BLaER1 treated with 17β-estradiol and CSF1 and Interleukin-3, amounts not matched to agents 10 nM and 100 nM (cell line): Measurements from ENCODE around the gene TXN.

Source experiments
- H3K27ac ChIP-seq, 11 experiments: shearing (Covaris generic); formaldehyde crosslinking; 2 replicates each; pipeline ENCODE4 v1.8.1; 2022
- H3K27me3 ChIP-seq, 11 experiments: shearing (Covaris generic); formaldehyde crosslinking; 2 replicates each; pipeline ENCODE4 v1.8.1; 2022
- H3K36me3 ChIP-seq, 11 experiments: shearing (Covaris generic); formaldehyde crosslinking; 2 replicates each; pipeline ENCODE4 v1.8.1; 2022
- H3K4me1 ChIP-seq, 10 experiments: shearing (Covaris generic); formaldehyde crosslinking; 2 replicates each; pipeline ENCODE4 v1.8.1; 2022
- H3K4me2 ChIP-seq, 11 experiments: shearing (Covaris generic); formaldehyde crosslinking; 2 replicates each; pipeline ENCODE4 v1.8.1; 2022
- H3K4me3 ChIP-seq, 10 experiments: shearing (Covaris generic); formaldehyde crosslinking; 2 replicates each; pipeline ENCODE4 v1.8.1; 2022
- H3K9ac ChIP-seq, 11 experiments: shearing (Covaris generic); formaldehyde crosslinking; 2 replicates each; pipeline ENCODE4 v1.8.1; 2022
- H3K9me3 ChIP-seq, 11 experiments: shearing (Covaris generic); formaldehyde crosslinking; replicated peaks in 1 of 11; 2 replicates each; pipeline ENCODE4 v1.8.1; 2022
- H4K20me1 ChIP-seq, 11 experiments: shearing (Covaris generic); formaldehyde crosslinking; 2 replicates each; pipeline ENCODE4 v1.8.1; 2022
- Cebpa-rat ChIP-seq, 11 experiments: shearing (Covaris generic); IDR thresholded peaks; 2 replicates each; pipeline ENCODE4 v1.8.1; 2022

TXN gene

DNA sequence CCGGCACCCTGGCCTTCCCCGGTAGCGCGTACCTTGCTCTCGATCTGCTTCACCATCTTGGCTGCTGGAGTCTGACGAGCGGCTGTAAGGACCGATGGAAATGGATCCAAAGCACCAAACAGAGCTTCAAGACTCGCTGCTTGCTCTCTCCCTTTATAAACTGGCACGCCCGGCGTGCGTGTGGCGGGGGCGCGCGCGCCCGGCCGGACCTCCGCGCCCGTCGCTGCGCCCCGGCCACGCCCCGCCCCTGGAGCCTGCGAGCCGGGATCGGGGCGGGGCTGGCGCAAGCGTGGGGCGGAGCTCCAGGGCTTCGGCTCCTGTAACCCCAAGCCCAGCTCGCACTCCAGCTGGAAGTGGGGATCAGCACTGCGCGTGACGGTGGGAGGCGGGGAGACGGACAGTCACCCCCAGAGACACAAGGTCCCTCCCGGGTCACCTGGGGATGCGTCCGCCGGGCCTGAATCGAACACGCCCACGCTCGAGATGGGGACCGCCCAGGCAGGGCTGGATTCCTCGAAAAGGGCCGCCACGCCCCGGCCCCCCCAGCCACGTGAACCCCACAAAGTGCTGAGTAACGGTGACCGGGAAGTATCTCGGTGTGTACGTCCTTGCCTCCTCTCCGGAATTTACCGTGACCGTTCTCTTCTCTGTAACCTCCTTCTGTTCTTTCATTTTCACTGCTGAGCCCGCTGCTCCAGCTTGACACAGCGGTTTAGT is at the start of gene TXN:
TSS of gene TXN (minus strand) at position 128 of the 717 bp plus-strand sequence. CDS start at position 56, 72 bp downstream.
- H3K4me2 ChIP-seq = peak within 1 kb of the TSS; percentile 74 to 98 (median 90)
- H3K36me3 ChIP-seq = peaks cover 0 to 19% (median 5%) of the 10 kb centered on the region in 11 experiments; a peak in 10 of 22 replicates
- H3K9me3 ChIP-seq = no peaks in the 10 kb centered on the region
- no peak for TF ChIP-seq Cebpa-rat (IDR thresholded peaks at IDR 0.05)
- H3K27ac ChIP-seq = peak within 1 kb of the TSS; percentile 69 to 96 (median 91)
- peaks cover 36 to 46% (median 43%) of the 10 kb centered on the region in 11 experiments for H4K20me1 ChIP-seq
- peak within 1 kb of the TSS; percentile 79 to 96 (median 93) for H3K4me3 ChIP-seq
- H3K27me3 ChIP-seq = no peaks in the 10 kb centered on the region
- peaks cover 27 to 53% (median 30%) of the 10 kb centered on the region in 10 experiments for H3K4me1 ChIP-seq
- peak within 1 kb of the TSS; percentile 85 to 97 (median 93) for H3K9ac ChIP-seq

DNA sequence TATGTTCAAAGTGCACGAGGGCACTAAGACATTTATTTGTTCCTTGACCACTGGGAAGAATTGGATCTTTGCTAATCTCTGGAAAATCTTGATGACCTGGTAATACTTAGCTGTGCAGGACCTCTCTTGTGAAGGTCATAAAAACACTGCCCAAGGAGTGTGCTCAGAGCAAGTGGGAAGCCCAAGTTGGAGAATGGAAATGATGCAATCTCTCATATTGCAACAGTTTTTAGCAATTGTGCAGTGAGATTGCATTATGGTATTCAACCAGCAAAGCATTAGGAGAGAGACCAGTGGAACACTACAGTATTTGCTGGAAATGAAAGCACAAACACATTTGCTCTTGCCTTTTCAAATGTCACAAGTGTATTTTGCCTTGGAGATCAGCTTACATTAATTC is 46.8 kb upstream of the TXN start:
- Histone ChIP-seq H3K9ac (no peak overlapping the region), H3K36me3 (no peaks in the 10 kb centered on the region), H3K4me1 (peaks cover 0 to 2% (median 0%) of the 10 kb centered on the region in 10 experiments; a peak in 4 of 20 replicates), H3K27ac (no peak overlapping the region), H4K20me1 (no peaks in the 10 kb centered on the region), H3K4me3 (no peak overlapping the region), H3K4me2 (no peak overlapping the region), H3K27me3 (no peaks in the 10 kb centered on the region), H3K9me3 (0 out of 22 replicates have a peak, but pooled peaks cover 0 to 6% (median 0%) of the 10 kb centered on the region in 11 experiments)
- peak in 4 of 11 experiments; percentile 20 to 63 (median 36); a peak in 3 of 22 replicates for TF ChIP-seq Cebpa-rat (IDR thresholded peaks at IDR 0.05)

DNA sequence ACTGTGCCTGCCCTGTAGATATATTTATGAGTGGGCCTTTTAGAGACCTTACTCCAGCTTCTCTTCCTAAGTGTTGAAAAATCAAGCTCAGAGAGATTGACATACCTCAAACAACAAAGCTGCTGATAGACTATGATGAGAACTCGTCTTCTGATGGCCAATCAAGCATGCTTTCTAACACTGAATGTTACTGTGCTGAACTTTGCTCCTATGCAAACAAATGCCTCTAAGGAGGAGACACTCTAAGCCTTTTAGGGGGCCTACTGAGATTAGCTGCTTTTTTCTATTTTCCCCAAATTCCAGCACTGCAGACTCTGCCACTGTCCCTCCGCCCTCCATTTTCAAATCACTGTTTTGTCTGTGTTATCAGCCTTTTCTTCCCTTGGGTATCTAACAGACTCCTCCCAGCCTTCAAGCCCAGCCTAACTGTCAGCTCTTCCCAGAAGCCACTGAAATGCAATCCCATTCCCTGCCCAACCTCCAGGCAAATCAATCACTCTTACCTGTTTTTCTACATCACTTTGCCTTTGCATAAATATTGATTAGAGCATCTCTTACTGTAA is 41.8 kb upstream of the TXN start:
- Histone ChIP-seq H3K9me3 (no peaks in the 10 kb centered on the region), H3K4me3 (no peak overlapping the region), H3K27ac (no peak overlapping the region), H3K36me3 (no peaks in the 10 kb centered on the region), H3K4me1 (no peaks in the 10 kb centered on the region), H3K27me3 (no peaks in the 10 kb centered on the region), H4K20me1 (no peaks in the 10 kb centered on the region), H3K4me2 (no peak overlapping the region), H3K9ac (no peak overlapping the region)
- TF ChIP-seq Cebpa-rat (IDR thresholded peaks at IDR 0.05) = no peak

DNA sequence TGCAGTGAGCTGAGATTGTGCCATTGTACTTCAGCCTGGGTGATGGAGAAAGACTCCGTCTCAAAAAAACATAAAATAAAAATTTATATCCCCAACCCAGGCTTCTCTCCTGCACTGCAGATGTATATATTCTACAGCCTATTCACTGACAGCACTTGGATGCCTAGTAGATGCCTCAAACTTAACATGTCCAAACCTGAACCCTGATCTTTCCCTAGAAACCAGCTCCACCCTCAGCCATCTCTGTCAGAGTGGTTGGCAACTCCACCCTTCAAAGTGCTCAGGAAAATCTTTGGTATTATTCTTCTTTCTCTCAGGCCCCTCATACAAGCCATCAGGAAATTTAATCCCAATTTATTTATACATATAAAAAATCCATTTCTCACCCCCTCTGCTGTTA is 36.9 kb upstream of the TXN start:
- TF ChIP-seq Cebpa-rat (IDR thresholded peaks at IDR 0.05) = no peak
- Histone ChIP-seq H3K27me3 (no peaks in the 10 kb centered on the region), H3K27ac (no peak overlapping the region), H3K9ac (no peak overlapping the region), H3K9me3 (no peaks in the 10 kb centered on the region), H3K4me1 (no peaks in the 10 kb centered on the region), H3K4me2 (no peak overlapping the region), H3K36me3 (no peaks in the 10 kb centered on the region), H4K20me1 (no peaks in the 10 kb centered on the region), H3K4me3 (no peak overlapping the region)

DNA sequence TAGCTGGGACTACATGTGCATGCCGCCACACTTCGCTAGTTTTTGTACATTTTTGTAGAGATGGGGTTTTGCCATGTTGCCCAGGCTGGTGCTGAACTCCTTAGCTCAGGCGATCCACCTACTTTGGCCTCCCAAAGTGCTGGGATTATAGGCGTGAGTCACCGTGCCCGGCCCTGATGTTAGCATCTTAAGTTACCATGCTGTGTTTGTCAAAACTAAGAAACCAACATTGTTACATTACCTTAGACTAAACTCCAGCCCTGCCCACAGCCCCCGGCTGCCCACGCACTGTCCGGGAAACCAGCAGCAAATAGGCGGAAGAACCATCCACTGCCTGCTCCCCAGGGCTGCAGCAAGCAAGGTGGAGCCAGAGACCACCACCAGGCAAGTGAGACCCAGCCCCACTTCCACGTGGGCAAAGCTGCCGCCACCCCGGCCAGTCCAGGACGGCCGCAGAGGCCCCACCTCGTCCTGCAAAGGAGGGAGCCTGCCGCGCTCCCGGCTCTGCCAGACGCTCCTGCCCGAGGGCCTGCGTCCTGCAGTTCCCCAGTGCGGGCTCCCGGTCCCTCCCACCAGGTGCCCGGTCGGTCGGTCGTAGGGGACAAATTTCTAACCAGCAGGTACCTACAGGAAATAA is 35.7 kb upstream of the TXN start:
- Histone ChIP-seq H3K27me3 (no peaks in the 10 kb centered on the region), H4K20me1 (no peaks in the 10 kb centered on the region), H3K27ac (no peak overlapping the region)

DNA sequence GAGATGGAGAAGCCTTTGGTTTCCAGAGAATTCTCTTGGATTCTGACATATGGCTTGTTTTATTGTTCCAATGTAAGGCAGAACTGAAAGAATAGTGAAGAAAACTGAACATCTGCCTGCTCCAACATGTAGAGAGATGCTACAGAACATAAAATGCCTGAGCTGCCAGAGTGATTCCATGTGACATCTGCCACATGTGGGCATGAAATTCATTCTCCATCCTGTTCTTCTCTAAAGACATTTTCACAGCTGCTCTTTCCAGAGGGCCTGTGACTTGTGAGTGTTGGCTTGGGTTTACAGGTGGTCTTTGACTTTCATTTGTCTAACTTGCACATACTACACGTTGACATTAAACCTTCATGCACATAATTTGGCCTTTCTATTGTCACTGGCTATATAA is 33.7 kb upstream of the TXN start:
- Histone ChIP-seq H3K36me3 (no peaks in the 10 kb centered on the region), H4K20me1 (no peaks in the 10 kb centered on the region), H3K4me3 (no peak overlapping the region), H3K4me1 (no peaks in the 10 kb centered on the region), H3K27ac (no peak overlapping the region), H3K4me2 (no peak overlapping the region), H3K9me3 (no peaks in the 10 kb centered on the region), H3K27me3 (no peaks in the 10 kb centered on the region), H3K9ac (no peak overlapping the region)
- no peak for TF ChIP-seq Cebpa-rat (IDR thresholded peaks at IDR 0.05)

More for the DNA sequence above, 35.7 kb upstream of the TXN start:
- no peak overlapping the region for H3K9ac ChIP-seq
- no peak for TF ChIP-seq Cebpa-rat (IDR thresholded peaks at IDR 0.05)
- H3K4me1 ChIP-seq = no peaks in the 10 kb centered on the region
- H3K36me3 ChIP-seq = no peaks in the 10 kb centered on the region
- no peak overlapping the region for H3K4me3 ChIP-seq
- H3K9me3 ChIP-seq = no peaks in the 10 kb centered on the region
- H3K4me2 ChIP-seq = no peak overlapping the region

DNA sequence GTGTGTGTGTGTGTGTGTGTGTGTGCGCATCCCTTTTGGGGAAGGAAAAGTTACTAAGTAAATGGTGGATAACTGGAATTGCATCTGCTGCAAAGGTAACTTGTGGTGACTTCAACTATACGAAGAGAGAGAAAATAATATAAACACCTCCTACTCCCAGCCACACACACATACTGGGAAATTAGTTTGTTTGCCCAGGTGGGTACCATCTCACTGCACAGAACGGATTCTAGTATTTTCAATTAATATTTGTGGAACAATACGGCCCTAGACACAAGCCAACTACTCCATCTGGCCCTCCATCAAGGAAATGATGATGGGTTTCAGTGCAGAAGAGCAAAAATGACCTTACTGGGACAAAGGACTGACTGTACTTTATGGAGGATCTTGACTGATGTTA is 32.2 kb upstream of the TXN start:
- Histone ChIP-seq H3K4me1 (peaks cover 0 to 2% (median 0%) of the 10 kb centered on the region in 10 experiments; a peak in 4 of 20 replicates), H3K9me3 (no peaks in the 10 kb centered on the region), H3K4me3 (no peak overlapping the region), H3K27ac (no peak overlapping the region), H3K36me3 (no peaks in the 10 kb centered on the region), H3K27me3 (no peaks in the 10 kb centered on the region), H4K20me1 (no peaks in the 10 kb centered on the region), H3K9ac (no peak overlapping the region), H3K4me2 (no peak overlapping the region)
- TF ChIP-seq Cebpa-rat (IDR thresholded peaks at IDR 0.05) = no peak

DNA sequence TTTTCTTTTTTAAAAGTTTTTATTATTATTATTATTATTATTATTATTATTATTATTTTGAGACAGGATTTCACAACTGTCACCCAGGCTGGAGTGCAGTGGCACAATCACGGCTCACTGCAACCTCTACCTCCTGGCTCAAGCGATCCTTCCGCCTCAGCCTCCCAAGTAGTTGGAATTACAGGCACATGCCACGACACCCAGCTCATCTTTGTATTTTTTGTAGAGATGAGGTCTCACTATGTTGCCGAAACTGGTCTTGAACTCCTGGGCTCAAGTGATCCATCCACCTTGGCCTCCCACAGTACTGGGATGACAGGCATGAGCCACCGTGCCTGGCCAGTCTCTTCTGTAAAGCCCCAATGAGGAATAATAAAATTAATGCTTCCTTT is 31.0 kb upstream of the TXN start:
- Histone ChIP-seq H4K20me1 (no peaks in the 10 kb centered on the region), H3K36me3 (no peaks in the 10 kb centered on the region), H3K9me3 (no peaks in the 10 kb centered on the region), H3K4me3 (no peak overlapping the region), H3K4me2 (no peak overlapping the region), H3K27me3 (no peaks in the 10 kb centered on the region), H3K9ac (no peak overlapping the region), H3K4me1 (peaks cover 6 to 14% (median 11%) of the 10 kb centered on the region in 10 experiments), H3K27ac (no peak overlapping the region)
- TF ChIP-seq Cebpa-rat (IDR thresholded peaks at IDR 0.05) = no peak

DNA sequence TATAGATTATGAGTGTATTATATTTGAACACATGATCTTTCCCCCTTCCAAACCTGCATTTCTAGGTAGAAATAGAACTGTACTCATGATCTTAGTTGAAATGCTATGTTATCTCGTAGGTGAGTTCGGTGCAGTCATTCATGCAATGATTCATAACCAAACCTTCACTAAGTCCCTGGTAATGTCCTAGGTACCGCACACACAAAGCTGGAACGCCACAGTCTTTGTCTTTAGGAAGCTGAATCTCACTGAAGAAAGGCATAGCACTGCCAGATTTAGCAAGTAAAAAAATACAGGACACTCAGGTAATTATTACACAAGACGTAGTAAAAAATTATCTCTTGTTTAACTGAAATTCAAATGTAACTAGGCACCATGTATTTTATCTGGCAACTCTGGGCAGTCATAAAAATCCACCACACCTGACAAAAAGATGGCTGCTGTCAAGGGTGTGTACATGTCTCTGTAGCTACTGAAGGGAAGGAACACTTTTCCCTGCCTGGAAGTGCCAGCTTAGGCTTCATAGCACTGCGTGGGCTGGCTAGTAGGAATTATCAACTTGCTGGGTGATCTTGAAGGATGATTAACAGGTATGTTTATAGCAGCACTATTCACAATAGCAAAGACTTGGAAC is 28.0 kb upstream of the TXN start:
- no peak overlapping the region for H3K9ac ChIP-seq
- TF ChIP-seq Cebpa-rat (IDR thresholded peaks at IDR 0.05) = no peak
- no peaks in the 10 kb centered on the region for H3K36me3 ChIP-seq
- H3K4me1 ChIP-seq = peaks cover 9 to 26% (median 17%) of the 10 kb centered on the region in 10 experiments
- no peak overlapping the region for H3K27ac ChIP-seq
- no peak overlapping the region for H3K4me3 ChIP-seq
- no peak overlapping the region for H3K4me2 ChIP-seq
- no peaks in the 10 kb centered on the region for H3K9me3 ChIP-seq
- no peaks in the 10 kb centered on the region for H4K20me1 ChIP-seq
- peaks cover 0 to 13% (median 0%) of the 10 kb centered on the region in 11 experiments; a peak in 4 of 22 replicates for H3K27me3 ChIP-seq
